ENCODE measurements around the gene ZNF581.

The ZNF581 gene

DNA sequence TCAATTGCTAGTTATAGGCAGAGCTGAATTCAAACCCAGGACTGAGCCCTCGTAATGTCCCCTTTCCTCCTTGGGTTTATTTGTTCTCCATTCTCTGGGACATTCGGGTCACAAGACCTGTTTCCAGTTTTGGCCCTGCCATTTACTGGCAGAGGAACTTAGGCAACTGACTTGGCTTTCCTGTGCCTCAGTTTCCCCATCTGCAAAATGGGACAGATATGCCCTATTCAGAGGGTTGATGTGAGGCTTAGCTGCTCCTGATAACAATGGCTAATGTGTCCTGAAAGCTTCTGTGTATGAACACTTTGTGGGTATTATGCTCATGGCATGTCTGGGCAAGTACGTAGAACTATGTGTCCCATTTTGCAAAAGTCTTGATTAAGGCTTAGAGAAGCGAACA lies 42.4 kb upstream of the ZNF581 start:
- Histone ChIP-seq H4K20me1 (ENCODE audit: insufficient read depth, low read length) (no peaks in the 10 kb centered on the region), H3K9me3 (ENCODE audit: low read length) (no peaks in the 10 kb centered on the region), H3K36me3 (ENCODE audit: insufficient read depth, low read length) (peaks cover 4% of the 10 kb centered on the region; the same call in 1 of the 2 replicates), H3F3A (ENCODE audit: insufficient read depth, low read length) (no peaks in the 10 kb centered on the region; the same call in 1 of the 2 replicates), H3K27me3 (ENCODE audit: insufficient read depth, low read length) (no peaks in the 10 kb centered on the region), H3K4me1 (ENCODE audit: insufficient read depth, low read length, severe bottlenecking) (peaks cover 17% of the 10 kb centered on the region), H3K9ac (ENCODE audit: low read length) (peak overlapping the region; percentile 83), H3K79me2 (ENCODE audit: insufficient read depth, low read length) (no peaks in the 10 kb centered on the region), H3K27ac (ENCODE audit: low read depth, low read length, poor library complexity, severe bottlenecking) (peak overlapping the region; percentile 86), H2AFZ (ENCODE audit: low read length) (no peak overlapping the region), H3K4me3 (ENCODE audit: low read depth, low read length, poor library complexity, severe bottlenecking) (peak overlapping the region; percentile 67), H3K9me2 (ENCODE audit: low read depth, low read length) (no peaks in the 10 kb centered on the region), H3K4me2 (ENCODE audit: low read length) (peak overlapping the region; percentile 78)
- TF ChIP-seq EZH2 (IDR thresholded peaks at IDR 0.05; ENCODE audit: borderline replicate concordance, low read length) = no peak
- TF ChIP-seq, protein P1, sequence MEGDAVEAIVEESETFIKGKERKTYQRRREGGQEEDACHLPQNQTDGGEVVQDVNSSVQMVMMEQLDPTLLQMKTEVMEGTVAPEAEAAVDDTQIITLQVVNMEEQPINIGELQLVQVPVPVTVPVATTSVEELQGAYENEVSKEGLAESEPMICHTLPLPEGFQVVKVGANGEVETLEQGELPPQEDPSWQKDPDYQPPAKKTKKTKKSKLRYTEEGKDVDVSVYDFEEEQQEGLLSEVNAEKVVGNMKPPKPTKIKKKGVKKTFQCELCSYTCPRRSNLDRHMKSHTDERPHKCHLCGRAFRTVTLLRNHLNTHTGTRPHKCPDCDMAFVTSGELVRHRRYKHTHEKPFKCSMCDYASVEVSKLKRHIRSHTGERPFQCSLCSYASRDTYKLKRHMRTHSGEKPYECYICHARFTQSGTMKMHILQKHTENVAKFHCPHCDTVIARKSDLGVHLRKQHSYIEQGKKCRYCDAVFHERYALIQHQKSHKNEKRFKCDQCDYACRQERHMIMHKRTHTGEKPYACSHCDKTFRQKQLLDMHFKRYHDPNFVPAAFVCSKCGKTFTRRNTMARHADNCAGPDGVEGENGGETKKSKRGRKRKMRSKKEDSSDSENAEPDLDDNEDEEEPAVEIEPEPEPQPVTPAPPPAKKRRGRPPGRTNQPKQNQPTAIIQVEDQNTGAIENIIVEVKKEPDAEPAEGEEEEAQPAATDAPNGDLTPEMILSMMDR (IDR thresholded peaks at IDR 0.05; ENCODE audit: low read length) = no peak

DNA sequence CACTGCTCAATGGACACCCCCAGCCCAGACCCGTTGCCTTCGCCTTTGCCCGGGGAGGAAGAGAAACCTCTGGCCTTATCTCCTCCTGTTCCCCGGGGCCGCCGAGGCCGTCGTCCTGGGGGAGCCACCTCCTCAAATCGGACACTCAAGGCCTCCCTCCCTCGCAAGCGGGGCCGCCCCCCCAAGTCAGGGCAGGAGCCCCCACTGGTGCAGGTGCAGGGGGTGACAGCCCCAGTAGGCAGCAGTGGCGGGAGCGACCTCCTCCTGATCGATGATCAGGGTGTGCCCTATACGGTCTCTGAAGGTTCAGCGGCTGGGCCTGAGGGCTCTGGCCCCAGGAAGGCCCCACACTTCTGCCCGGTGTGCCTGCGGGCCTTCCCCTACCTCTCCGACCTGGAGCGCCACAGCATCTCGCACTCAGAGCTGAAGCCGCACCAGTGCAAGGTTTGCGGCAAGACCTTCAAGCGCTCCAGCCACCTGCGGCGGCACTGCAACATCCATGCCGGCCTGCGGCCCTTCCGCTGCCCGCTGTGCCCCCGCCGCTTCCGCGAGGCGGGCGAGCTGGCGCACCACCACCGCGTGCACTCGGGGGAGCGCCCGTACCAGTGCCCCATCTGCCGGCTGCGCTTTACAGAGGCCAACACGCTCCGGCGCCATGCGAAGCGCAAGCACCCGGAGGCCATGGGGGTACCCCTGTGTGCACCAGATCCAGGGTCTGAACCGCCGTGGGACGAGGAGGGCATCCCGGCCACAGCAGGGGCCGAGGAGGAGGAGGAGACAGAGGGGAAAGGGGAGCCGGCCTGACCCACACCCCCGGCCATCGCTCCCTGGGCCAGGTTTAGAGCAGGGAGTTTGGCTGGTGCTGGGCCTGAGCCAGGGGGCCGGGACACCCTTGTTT lies 41.1 kb upstream of the ZNF581 start:
- no peaks in the 10 kb centered on the region for H3K79me2 ChIP-seq (ENCODE audit: insufficient read depth, low read length)
- H3K27ac ChIP-seq (ENCODE audit: low read depth, low read length, poor library complexity, severe bottlenecking) = peak overlapping the region; percentile 86
- H3K9me3 ChIP-seq (ENCODE audit: low read length) = no peaks in the 10 kb centered on the region
- H3F3A ChIP-seq (ENCODE audit: insufficient read depth, low read length) = no peaks in the 10 kb centered on the region; the same call in 1 of the 2 replicates
- H3K4me1 ChIP-seq (ENCODE audit: insufficient read depth, low read length, severe bottlenecking) = peaks cover 24% of the 10 kb centered on the region
- no peak overlapping the region for H2AFZ ChIP-seq (ENCODE audit: low read length)
- H3K9me2 ChIP-seq (ENCODE audit: low read depth, low read length) = no peaks in the 10 kb centered on the region
- 0 out of 2 replicates have a peak, but pooled peaks cover 6% of the 10 kb centered on the region for H3K36me3 ChIP-seq (ENCODE audit: insufficient read depth, low read length)
- no peak overlapping the region for H3K4me2 ChIP-seq (ENCODE audit: low read length)
- no peak for TF ChIP-seq EZH2 (IDR thresholded peaks at IDR 0.05; ENCODE audit: borderline replicate concordance, low read length)
- TF ChIP-seq, protein P1 (IDR thresholded peaks at IDR 0.05; ENCODE audit: low read length) = no peak
- no peak overlapping the region for H3K9ac ChIP-seq (ENCODE audit: low read length)
- H3K27me3 ChIP-seq (ENCODE audit: insufficient read depth, low read length) = no peaks in the 10 kb centered on the region
- H3K4me3 ChIP-seq (ENCODE audit: low read depth, low read length, poor library complexity, severe bottlenecking) = no peak overlapping the region
- H4K20me1 ChIP-seq (ENCODE audit: insufficient read depth, low read length) = no peaks in the 10 kb centered on the region

DNA sequence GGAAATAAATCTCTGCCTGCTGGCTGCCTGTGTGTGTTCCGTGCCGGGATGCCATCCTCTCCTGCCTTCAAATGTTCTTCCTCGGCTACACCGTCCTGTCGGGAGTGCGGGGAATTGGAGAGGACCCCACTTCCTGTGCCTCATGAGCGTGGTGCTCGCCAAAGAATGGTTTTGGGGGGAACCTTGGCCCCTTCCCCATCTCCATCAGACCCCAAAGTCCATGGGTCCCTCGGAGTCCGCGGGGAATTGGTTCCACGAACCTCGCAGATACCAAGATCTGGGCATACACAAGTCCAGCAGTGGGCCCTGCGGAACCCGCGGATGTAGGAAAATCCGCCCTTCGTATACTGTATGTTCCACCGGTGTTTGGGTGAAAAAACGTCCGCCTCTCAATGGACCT lies 40.3 kb upstream of the ZNF581 start:
- H3K27ac ChIP-seq (ENCODE audit: low read depth, low read length, poor library complexity, severe bottlenecking) = no peak overlapping the region
- no peaks in the 10 kb centered on the region for H3K79me2 ChIP-seq (ENCODE audit: insufficient read depth, low read length)
- 0 out of 2 replicates have a peak, but pooled peaks cover 6% of the 10 kb centered on the region for H3K36me3 ChIP-seq (ENCODE audit: insufficient read depth, low read length)
- TF ChIP-seq, protein P1 (IDR thresholded peaks at IDR 0.05; ENCODE audit: low read length) = no peak
- TF ChIP-seq EZH2 (IDR thresholded peaks at IDR 0.05; ENCODE audit: borderline replicate concordance, low read length) = no peak
- no peaks in the 10 kb centered on the region for H3K9me2 ChIP-seq (ENCODE audit: low read depth, low read length)
- H3K4me2 ChIP-seq (ENCODE audit: low read length) = no peak overlapping the region
- no peak overlapping the region for H3K4me3 ChIP-seq (ENCODE audit: low read depth, low read length, poor library complexity, severe bottlenecking)
- no peak overlapping the region for H3K9ac ChIP-seq (ENCODE audit: low read length)
- H2AFZ ChIP-seq (ENCODE audit: low read length) = no peak overlapping the region
- no peaks in the 10 kb centered on the region for H3K9me3 ChIP-seq (ENCODE audit: low read length)
- no peaks in the 10 kb centered on the region for H3K27me3 ChIP-seq (ENCODE audit: insufficient read depth, low read length)
- peaks cover 24% of the 10 kb centered on the region for H3K4me1 ChIP-seq (ENCODE audit: insufficient read depth, low read length, severe bottlenecking)
- no peaks in the 10 kb centered on the region; the same call in 1 of the 2 replicates for H3F3A ChIP-seq (ENCODE audit: insufficient read depth, low read length)
- H4K20me1 ChIP-seq (ENCODE audit: insufficient read depth, low read length) = no peaks in the 10 kb centered on the region
